Transverse colon (tissue), 4 donors: ENCODE data around the gene RGS5.

ENCODE experiments used
- CTCF ChIP-seq, 5 experiments: fragments of 200-600 bp in 3 of 5; fragments of 450-650 bp in 2 of 5; sonication (generic) in 3 of 5; IDR thresholded peaks; 1 replicate in 2 of 5; 2 replicates in 3 of 5; pipeline ENCODE4 v1.5.1; 2016 to 2017; ENCODE audit warnings: antibody characterized with exemption in 5 of 5, inconsistent platforms in 3 of 5, mild to moderate bottlenecking in 2 of 5, moderate library complexity in 1 of 5
- POLR2A ChIP-seq: fragments of 450-650 bp; IDR thresholded peaks from one replicate; pipeline ENCODE4 v1.6.1; 2016; ENCODE audit warnings: antibody characterized with exemption, mild to moderate bottlenecking, moderate library complexity
- POLR2AphosphoS5 ChIP-seq, 3 donors: sonication (generic); formaldehyde crosslinking; IDR thresholded peaks; one replicate each; pipeline ENCODE4 v1.6.1; 2016; ENCODE audit warnings: antibody characterized with exemption in 3 of 3

GRCh38 chr1:163147019-163147418 lies 55.7 kb downstream of the RGS5 start:
- TF ChIP-seq POLR2A, result no peak
- no peak for TF ChIP-seq CTCF (IDR thresholded peaks at IDR 0.05)
- no peak for TF ChIP-seq POLR2AphosphoS5 (IDR thresholded peaks at IDR 0.05)
